MCF 10A (cell line): ENCODE data around the gene TAS1R2. TPM values are rescaled to one million over a fixed set of nuclear protein-coding genes. Genes with fewer than 3 reads are reported as not detected.

Experiments
- BruUV-seq: library from RNA; stranded (reverse); fragments of 400-500 nt; replicated peaks from 2 replicates; lab custom pipeline; 2021; lab: Mats Ljungman, UMichigan
- CTCF ChIA-PET: fragments of 300-600 bp; sonication (Branson Sonifier 250); formaldehyde crosslinking; extraction: SDS; loops from one replicate; lab custom pipeline; 2021; ENCODE audit warnings: antibody characterized with exemption, inconsistent platforms; lab: Yijun Ruan, JAX
- POLR2A ChIA-PET: fragments of 300-600, 350-650 bp; sonication (Branson Sonifier 250); formaldehyde crosslinking; extraction: SDS; loops from one replicate; lab custom pipeline; 2020; ENCODE audit warnings: antibody characterized with exemption, inconsistent platforms; lab: Yijun Ruan, JAX
- DNase-seq: peaks from one replicate; pipeline ENCODE4 v3.0.0-alpha.2; 2018; ENCODE audit not compliant: unreplicated experiment
- H3K27ac Mint-ChIP-seq: one replicate; pipeline ENCODE4 v1.8.0; 2022; ENCODE audit warnings: mild to moderate bottlenecking, low read depth, mixed read lengths; ENCODE audit not compliant: unreplicated experiment
- H3K27me3 Mint-ChIP-seq: one replicate; pipeline ENCODE4 v1.8.0; 2022; ENCODE audit warnings: mixed read lengths; ENCODE audit not compliant: insufficient read depth, unreplicated experiment
- H3K36me3 Mint-ChIP-seq: one replicate; pipeline ENCODE4 v1.8.0; 2022; ENCODE audit warnings: mild to moderate bottlenecking, moderate library complexity, mixed read lengths; ENCODE audit not compliant: insufficient read depth, unreplicated experiment
- H3K4me1 Mint-ChIP-seq: one replicate; pipeline ENCODE4 v1.8.0; 2022; ENCODE audit warnings: mixed read lengths; ENCODE audit not compliant: insufficient read depth, unreplicated experiment
- H3K4me3 Mint-ChIP-seq: one replicate; pipeline ENCODE4 v1.8.0; 2022; ENCODE audit warnings: mild to moderate bottlenecking, moderate library complexity, mixed read lengths; ENCODE audit not compliant: unreplicated experiment
- H3K9me3 Mint-ChIP-seq: one replicate; pipeline ENCODE4 v1.8.0; 2022; ENCODE audit warnings: mixed read lengths; ENCODE audit not compliant: unreplicated experiment
- CTCF ChIP-seq: fragments of 200-600 bp; IDR thresholded peaks from one replicate; pipeline ENCODE4 v1.8.0; 2022; ENCODE audit warnings: antibody characterized with exemption, mild to moderate bottlenecking; ENCODE audit not compliant: unreplicated experiment
- intact Hi-C: fragments of 100-400 bp; cut with micrococcal nuclease; formaldehyde crosslinking; loops from 2 replicates; pipeline ENCODE4 v1.14.1; 2022
- total RNA-seq: library from RNA; stranded (reverse); gene quantifications from 2 replicates; pipeline ENCODE4 v1.2.3, GENCODE V29; 2022

The TAS1R2 gene
- total RNA-seq, 1 experiment from 2014 or later = not detected

GRCh38 chr1:18817795-18818435 is 41.5 kb downstream of the TAS1R2 start:
- Mint-ChIP-seq H3K36me3 (no peaks in the 10 kb centered on the region), H3K9me3 (no peaks in the 10 kb centered on the region), H3K27me3 (peaks cover 39% of the 10 kb centered on the region), H3K4me3 (no peak overlapping the region), H3K4me1 (peaks cover 7% of the 10 kb centered on the region), H3K27ac (no peak overlapping the region)
- no TSS peak for BruUV-seq
- POLR2A ChIA-PET = no interaction called here
- CTCF ChIA-PET = interaction anchor here (0.5 to 11.0 kb wide), 5 partner anchors 137 to 271 kb away, joined by 3 to 109 read pairs (median 4); no protein-coding TSS in a partner anchor
- intact Hi-C loops = no loop called here
- TF ChIP-seq CTCF = no peak
- no peak for DNase-seq

GRCh38 chr1:18817316-18817715 is 42.1 kb downstream of the TAS1R2 start:
- intact Hi-C loops = no loop called here
- H3K36me3 Mint-ChIP-seq = no peaks in the 10 kb centered on the region
- no peak overlapping the region for H3K27ac Mint-ChIP-seq
- no peaks in the 10 kb centered on the region for H3K9me3 Mint-ChIP-seq
- peaks cover 7% of the 10 kb centered on the region for H3K4me1 Mint-ChIP-seq
- H3K27me3 Mint-ChIP-seq = peaks cover 39% of the 10 kb centered on the region
- no peak for TF ChIP-seq CTCF
- BruUV-seq = no TSS peak
- no peak for DNase-seq
- H3K4me3 Mint-ChIP-seq = no peak overlapping the region
- CTCF ChIA-PET = interaction anchor here (1.1 to 11.0 kb wide), 2 partner anchors 136 to 221 kb away, joined by 4 to 109 read pairs; no protein-coding TSS in a partner anchor
- POLR2A ChIA-PET = no interaction called here

GRCh38 chr1:18816808-18817207 is 42.7 kb downstream of the TAS1R2 start:
- no peak for DNase-seq
- Mint-ChIP-seq H3K4me3 (no peak overlapping the region), H3K27ac (no peak overlapping the region), H3K9me3 (no peaks in the 10 kb centered on the region), H3K27me3 (peaks cover 39% of the 10 kb centered on the region), H3K36me3 (no peaks in the 10 kb centered on the region), H3K4me1 (peaks cover 7% of the 10 kb centered on the region)
- intact Hi-C loops = no loop called here
- ChIA-PET POLR2A (interaction anchor here (0.8 kb wide), 1 partner anchor 150 kb away, joined by 3 read pairs; no protein-coding TSS in a partner anchor), CTCF (interaction anchor here (0.6 to 11.0 kb wide), 3 partner anchors 35 to 221 kb away, joined by 4 to 109 read pairs (median 4); no protein-coding TSS in a partner anchor)
- no peak for TF ChIP-seq CTCF
- BruUV-seq = no TSS peak

GRCh38 chr1:18814874-18815531 is 44.5 kb downstream of the TAS1R2 start:
- ChIA-PET CTCF (interaction anchor here (0.7 to 11.0 kb wide), 3 partner anchors 88 to 219 kb away, joined by 3 to 109 read pairs (median 3); no protein-coding TSS in a partner anchor), POLR2A (no interaction called here)
- DNase-seq = no peak
- no peak overlapping the region for H3K27ac Mint-ChIP-seq
- no TSS peak for BruUV-seq
- H3K9me3 Mint-ChIP-seq = no peaks in the 10 kb centered on the region
- no peaks in the 10 kb centered on the region for H3K36me3 Mint-ChIP-seq
- intact Hi-C loops = no loop called here
- no peak overlapping the region for H3K4me3 Mint-ChIP-seq
- no peaks in the 10 kb centered on the region for H3K4me1 Mint-ChIP-seq
- no peak for TF ChIP-seq CTCF
- H3K27me3 Mint-ChIP-seq = peaks cover 29% of the 10 kb centered on the region
